OCI-LY1 (cell line): Measurements from ENCODE around the gene TARS3.

Source experiments
- H2AFZ ChIP-seq: fragments of 200-600 bp; sonication (generic), shearing (Covaris generic); 2 replicates; pipeline ENCODE4 v1.6.0; 2014; ENCODE audit warnings: antibody characterized with exemption, mild to moderate bottlenecking, low read length
- H3F3A ChIP-seq: fragments of 200-600 bp; sonication (generic), shearing (Covaris generic); 2 replicates; pipeline ENCODE4 v1.6.0; 2014; ENCODE audit warnings: mild to moderate bottlenecking, antibody characterized with exemption, low read length, moderate library complexity; ENCODE audit not compliant: insufficient read depth
- H3K27ac ChIP-seq: fragments of 200-600 bp; sonication (generic); 2 replicates; pipeline ENCODE4 v1.5.1; 2014; ENCODE audit warnings: low read length, mixed run types, mild to moderate bottlenecking, low read depth; ENCODE audit not compliant: poor library complexity, severe bottlenecking
- H3K27me3 ChIP-seq: fragments of 200-600 bp; sonication (generic); 2 replicates; pipeline ENCODE4 v1.6.0; 2014; ENCODE audit warnings: antibody characterized with exemption, mild to moderate bottlenecking, low read length, moderate library complexity; ENCODE audit not compliant: insufficient read depth
- H3K36me3 ChIP-seq: fragments of 200-600 bp; sonication (generic); 2 replicates; pipeline ENCODE4 v1.6.1; 2014; ENCODE audit warnings: mild to moderate bottlenecking, antibody characterized with exemption, low read length, moderate library complexity, mixed read lengths; ENCODE audit not compliant: insufficient read depth
- H3K4me1 ChIP-seq: fragments of 200-600 bp; sonication (generic); 2 replicates; pipeline ENCODE4 v1.5.1; 2014; ENCODE audit warnings: mild to moderate bottlenecking, low read length, moderate library complexity; ENCODE audit not compliant: insufficient read depth, severe bottlenecking
- H3K4me2 ChIP-seq: fragments of 200-600 bp; sonication (generic), shearing (Covaris generic); 2 replicates; pipeline ENCODE4 v1.6.1; 2014; ENCODE audit warnings: low read length
- H3K4me3 ChIP-seq: fragments of 200-600 bp; sonication (generic); 2 replicates; pipeline ENCODE4 v1.5.1; 2014; ENCODE audit warnings: low read length, low read depth, mild to moderate bottlenecking, mixed read lengths; ENCODE audit not compliant: poor library complexity, severe bottlenecking
- H3K79me2 ChIP-seq: fragments of 200-600 bp; shearing (Covaris generic); 2 replicates; pipeline ENCODE4 v1.6.1; 2016; ENCODE audit warnings: mixed run types, low read length, mixed read lengths; ENCODE audit not compliant: insufficient read depth
- H3K9ac ChIP-seq: fragments of 200-600 bp; sonication (generic), shearing (Covaris generic); 2 replicates; pipeline ENCODE4 v1.6.1; 2014; ENCODE audit warnings: mild to moderate bottlenecking, low read length, mixed read lengths
- H3K9me2 ChIP-seq: fragments of 200-600 bp; sonication (generic), shearing (Covaris generic); 2 replicates; pipeline ENCODE4 v1.6.1; 2014; ENCODE audit warnings: low read depth, mild to moderate bottlenecking, low read length, mixed read lengths
- H3K9me3 ChIP-seq: fragments of 200-600 bp; shearing (Covaris generic); 2 replicates; pipeline ENCODE4 v1.6.1; 2014; ENCODE audit warnings: low read length, mixed read lengths
- H4K20me1 ChIP-seq: fragments of 200-600 bp; sonication (generic), shearing (Covaris generic); 2 replicates; pipeline ENCODE4 v1.6.0; 2016; ENCODE audit warnings: mild to moderate bottlenecking, low read length; ENCODE audit not compliant: insufficient read depth
- EZH2 ChIP-seq: fragments of 200-600 bp; sonication (generic), shearing (Covaris generic); IDR thresholded peaks from 2 replicates; pipeline ENCODE4 v1.8.0; 2017; ENCODE audit warnings: borderline replicate concordance, mixed run types, mild to moderate bottlenecking, antibody characterized with exemption, low read length, moderate library complexity, mixed read lengths
- TF ChIP-seq, protein P1 (sequence below): fragments of 200-600 bp; sonication (generic), shearing (Covaris generic); IDR thresholded peaks from 2 replicates; pipeline ENCODE4 v1.5.1; 2017; ENCODE audit warnings: mild to moderate bottlenecking, antibody characterized with exemption, low read length, moderate library complexity, mixed read lengths

Gene TARS3

DNA sequence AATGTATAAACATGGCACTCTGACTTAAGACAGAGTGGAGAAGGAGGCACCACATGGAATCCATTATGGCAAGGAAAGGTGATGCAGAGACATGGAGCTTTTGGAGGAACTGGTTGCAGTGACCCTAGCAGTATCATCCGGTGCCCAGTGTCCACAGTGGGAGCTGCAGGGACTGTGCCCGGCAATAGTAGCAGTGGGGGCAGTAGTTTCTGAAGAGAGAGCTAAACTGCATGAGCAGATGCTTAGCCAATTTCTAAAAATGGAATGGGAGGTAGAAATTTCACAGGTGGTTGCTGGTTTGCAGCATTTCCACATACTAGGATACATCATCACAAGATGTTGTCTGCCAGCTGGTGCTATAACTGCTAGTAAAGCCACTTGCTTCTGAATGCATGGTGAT lies 64.3 kb downstream of the TARS3 start:
- H3K9ac ChIP-seq = no peak overlapping the region

DNA sequence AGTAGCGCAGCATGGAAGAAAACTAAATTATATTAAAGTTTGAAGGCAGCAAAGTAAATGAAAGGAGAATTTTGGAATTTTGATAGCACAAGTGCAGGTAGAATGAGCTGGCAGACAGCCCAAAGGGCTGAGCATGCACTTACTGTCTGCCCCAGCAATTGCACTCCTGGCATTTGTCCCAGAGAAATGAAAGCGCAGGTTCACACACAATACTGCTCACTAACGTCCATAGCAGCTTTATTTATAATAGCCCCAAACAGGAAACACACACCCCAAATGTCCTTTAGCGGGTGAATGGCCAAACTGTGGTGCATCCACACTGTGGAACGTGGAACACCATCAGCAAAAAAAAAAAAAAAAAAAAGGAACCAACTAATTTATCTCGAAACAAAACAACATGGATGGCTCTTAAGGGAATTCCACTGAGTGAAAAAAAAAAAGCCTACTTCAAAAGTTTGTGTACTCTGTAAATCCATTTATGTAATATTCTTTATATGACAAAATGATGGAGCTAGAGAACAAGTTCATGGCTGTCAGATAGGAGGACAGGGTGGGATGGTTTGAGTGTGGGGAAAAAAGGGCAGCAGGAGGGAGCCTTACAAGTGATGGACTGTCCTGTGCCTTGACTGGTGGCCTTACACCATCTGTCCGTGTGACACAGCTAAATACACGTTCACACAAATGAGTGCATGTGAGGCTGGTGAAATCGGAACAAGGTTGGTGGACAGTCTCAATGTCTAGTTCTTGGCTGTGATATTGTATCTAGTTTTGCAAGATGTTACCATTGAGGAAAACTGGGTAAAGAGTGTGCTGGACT lies 66.1 kb downstream of the TARS3 start:
- no peaks in the 10 kb centered on the region for H3K9me2 ChIP-seq
- H3K79me2 ChIP-seq = no peaks in the 10 kb centered on the region
- no peak overlapping the region for H3K27ac ChIP-seq
- no peak overlapping the region for H3K9ac ChIP-seq
- no peak for TF ChIP-seq EZH2
- TF ChIP-seq, protein P1, sequence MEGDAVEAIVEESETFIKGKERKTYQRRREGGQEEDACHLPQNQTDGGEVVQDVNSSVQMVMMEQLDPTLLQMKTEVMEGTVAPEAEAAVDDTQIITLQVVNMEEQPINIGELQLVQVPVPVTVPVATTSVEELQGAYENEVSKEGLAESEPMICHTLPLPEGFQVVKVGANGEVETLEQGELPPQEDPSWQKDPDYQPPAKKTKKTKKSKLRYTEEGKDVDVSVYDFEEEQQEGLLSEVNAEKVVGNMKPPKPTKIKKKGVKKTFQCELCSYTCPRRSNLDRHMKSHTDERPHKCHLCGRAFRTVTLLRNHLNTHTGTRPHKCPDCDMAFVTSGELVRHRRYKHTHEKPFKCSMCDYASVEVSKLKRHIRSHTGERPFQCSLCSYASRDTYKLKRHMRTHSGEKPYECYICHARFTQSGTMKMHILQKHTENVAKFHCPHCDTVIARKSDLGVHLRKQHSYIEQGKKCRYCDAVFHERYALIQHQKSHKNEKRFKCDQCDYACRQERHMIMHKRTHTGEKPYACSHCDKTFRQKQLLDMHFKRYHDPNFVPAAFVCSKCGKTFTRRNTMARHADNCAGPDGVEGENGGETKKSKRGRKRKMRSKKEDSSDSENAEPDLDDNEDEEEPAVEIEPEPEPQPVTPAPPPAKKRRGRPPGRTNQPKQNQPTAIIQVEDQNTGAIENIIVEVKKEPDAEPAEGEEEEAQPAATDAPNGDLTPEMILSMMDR = no peak
- no peaks in the 10 kb centered on the region for H3K9me3 ChIP-seq
- H3F3A ChIP-seq = no peaks in the 10 kb centered on the region; the same call in 1 of the 2 replicates
- H3K4me3 ChIP-seq = no peak overlapping the region
- H3K36me3 ChIP-seq = no peaks in the 10 kb centered on the region
- H3K4me1 ChIP-seq = peaks cover 14% of the 10 kb centered on the region
- no peaks in the 10 kb centered on the region for H4K20me1 ChIP-seq
- no peak overlapping the region for H3K4me2 ChIP-seq
- H2AFZ ChIP-seq = no peak overlapping the region
- no peaks in the 10 kb centered on the region for H3K27me3 ChIP-seq

More for the DNA sequence above, 64.3 kb downstream of the TARS3 start:
- H3K27me3 ChIP-seq = no peaks in the 10 kb centered on the region
- H3K36me3 ChIP-seq = no peaks in the 10 kb centered on the region
- no peak overlapping the region for H3K27ac ChIP-seq
- TF ChIP-seq, protein P1 = no peak
- no peak for TF ChIP-seq EZH2
- no peak overlapping the region for H2AFZ ChIP-seq
- H3K4me1 ChIP-seq = no peaks in the 10 kb centered on the region
- no peaks in the 10 kb centered on the region; the same call in 1 of the 2 replicates for H3F3A ChIP-seq
- H3K9me3 ChIP-seq = no peaks in the 10 kb centered on the region
- H3K79me2 ChIP-seq = no peaks in the 10 kb centered on the region
- H3K4me3 ChIP-seq = no peak overlapping the region
- no peaks in the 10 kb centered on the region for H4K20me1 ChIP-seq
- no peaks in the 10 kb centered on the region for H3K9me2 ChIP-seq
- H3K4me2 ChIP-seq = no peak overlapping the region

DNA sequence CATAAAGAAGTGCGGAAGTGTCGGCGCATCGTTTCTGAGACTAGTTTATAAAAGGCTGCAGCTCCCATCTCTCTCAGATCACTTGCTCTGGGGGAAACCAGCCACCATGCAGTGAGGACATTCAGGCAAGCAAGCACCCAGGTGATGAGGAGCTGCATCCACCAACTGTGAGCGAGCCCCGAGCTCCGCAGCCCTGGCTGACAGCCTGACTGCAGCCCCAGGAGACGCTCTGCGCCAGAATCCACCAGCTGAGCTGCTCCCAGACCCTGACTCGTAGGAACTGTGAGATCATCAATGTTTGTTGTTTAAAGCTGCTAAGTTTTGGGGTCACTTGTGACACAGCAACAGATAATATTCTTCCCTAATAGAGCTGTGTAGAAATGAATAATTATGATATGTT lies 67.1 kb downstream of the TARS3 start:
- H3K27me3 ChIP-seq = no peaks in the 10 kb centered on the region
- H3K79me2 ChIP-seq = no peaks in the 10 kb centered on the region
- no peaks in the 10 kb centered on the region for H3K36me3 ChIP-seq
- H2AFZ ChIP-seq = no peak overlapping the region
- no peaks in the 10 kb centered on the region; the same call in 1 of the 2 replicates for H3F3A ChIP-seq
- H3K27ac ChIP-seq = no peak overlapping the region
- H3K4me2 ChIP-seq = no peak overlapping the region
- no peak overlapping the region for H3K4me3 ChIP-seq
- H3K9me3 ChIP-seq = no peaks in the 10 kb centered on the region
- TF ChIP-seq, protein P1 = no peak
- no peak for TF ChIP-seq EZH2
- no peaks in the 10 kb centered on the region for H3K9me2 ChIP-seq
- H4K20me1 ChIP-seq = no peaks in the 10 kb centered on the region
- no peak overlapping the region for H3K9ac ChIP-seq
- peaks cover 19% of the 10 kb centered on the region for H3K4me1 ChIP-seq
